Measurements from ENCODE around the gene IFNLR1. TPM values are rescaled to one million over a fixed set of nuclear protein-coding genes. Genes with fewer than 3 reads are reported as not detected.
A peak's percentile ranks its signal among the peaks of the same experiment; 100 is the strongest.

IFNLR1 gene
- total RNA-seq, 1 donor from 2014 or later, result 3.7 TPM

DNA sequence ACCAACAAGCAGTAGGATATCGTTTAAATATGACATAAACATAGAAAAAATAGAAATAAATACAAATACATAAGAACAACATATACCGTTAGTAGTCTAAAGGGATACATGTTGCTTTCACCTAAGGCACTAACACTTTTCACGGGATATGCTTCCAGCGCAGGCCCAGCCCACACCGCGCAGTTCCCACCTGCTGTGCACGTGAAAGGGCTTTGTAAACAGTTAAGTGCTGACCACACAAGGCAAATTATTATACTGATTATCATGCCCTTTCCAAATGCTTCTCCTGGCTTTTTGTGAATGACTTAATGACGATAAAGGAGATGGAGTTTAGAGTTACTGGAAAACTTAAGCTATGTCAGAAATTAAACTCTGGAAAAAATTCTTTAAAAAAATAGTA, 32.9 kb downstream of the IFNLR1 start:
- no peak for ATAC-seq
- intact Hi-C loops (cut with micrococcal nuclease), result no loop called here
- DNase-seq, result no peak

DNA sequence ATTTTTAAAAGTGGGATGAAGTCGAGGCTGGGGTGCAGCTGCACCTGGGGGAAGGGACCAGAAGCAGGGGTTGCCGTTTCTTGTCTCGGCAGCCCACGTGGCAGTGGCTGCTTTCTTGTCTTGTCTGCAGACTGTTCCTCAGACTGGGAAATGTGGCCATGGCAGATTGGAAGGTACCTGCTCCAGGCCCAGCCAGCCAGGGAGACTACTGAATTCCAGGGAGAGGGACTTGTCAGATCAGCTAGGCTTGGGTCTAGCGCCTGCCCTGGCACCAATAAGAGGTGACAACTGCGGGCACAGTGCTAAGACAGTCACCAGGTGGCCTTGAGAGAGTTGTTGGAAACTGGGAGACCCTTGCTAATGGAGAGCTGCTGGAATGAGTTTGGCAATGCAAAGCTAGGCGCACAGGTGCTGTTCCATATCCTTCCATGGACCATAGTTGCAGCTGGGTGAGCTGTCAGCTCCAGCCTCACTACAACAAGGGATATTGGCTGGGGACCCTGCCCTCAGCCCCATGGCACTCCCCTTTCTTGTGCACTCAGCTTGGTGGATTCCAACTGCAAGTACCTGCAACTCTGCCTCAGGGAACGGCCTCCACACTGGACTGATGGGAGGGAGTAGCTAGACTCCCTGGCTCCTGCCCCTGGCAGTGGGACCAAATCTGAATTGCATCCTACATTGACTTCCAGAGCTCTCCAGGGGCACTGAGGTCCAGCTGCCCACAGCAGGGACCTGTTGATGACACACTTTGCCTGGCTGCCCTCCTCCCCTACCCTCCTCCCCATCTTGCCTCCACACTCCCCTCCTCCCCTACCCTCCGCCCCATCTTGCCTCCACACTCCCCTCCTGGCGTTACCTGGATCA, 34.2 kb downstream of the IFNLR1 start:
- intact Hi-C loops (cut with micrococcal nuclease), result no loop called here
- ATAC-seq (no peak), DNase-seq (no peak)

DNA sequence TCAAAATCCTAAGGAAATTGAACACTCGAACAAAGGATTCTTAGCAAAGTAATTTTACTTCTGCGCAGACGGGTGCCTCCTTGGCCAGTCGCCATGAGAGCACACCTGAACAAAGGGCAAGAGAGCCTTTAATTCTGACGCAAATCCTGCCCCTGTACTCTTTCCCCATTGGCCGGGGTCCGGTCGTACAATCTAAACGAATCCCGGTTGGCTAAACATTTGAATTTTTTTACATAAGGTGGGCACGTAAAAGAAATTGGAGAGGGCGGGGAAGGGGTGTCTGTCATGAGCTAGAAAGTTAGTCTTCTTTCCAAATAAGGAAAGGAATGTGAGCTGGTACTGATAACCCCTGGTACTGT, 35.9 kb downstream of the IFNLR1 start:
- intact Hi-C loops (cut with micrococcal nuclease), result no loop called here
- DNase-seq, result no peak

DNA sequence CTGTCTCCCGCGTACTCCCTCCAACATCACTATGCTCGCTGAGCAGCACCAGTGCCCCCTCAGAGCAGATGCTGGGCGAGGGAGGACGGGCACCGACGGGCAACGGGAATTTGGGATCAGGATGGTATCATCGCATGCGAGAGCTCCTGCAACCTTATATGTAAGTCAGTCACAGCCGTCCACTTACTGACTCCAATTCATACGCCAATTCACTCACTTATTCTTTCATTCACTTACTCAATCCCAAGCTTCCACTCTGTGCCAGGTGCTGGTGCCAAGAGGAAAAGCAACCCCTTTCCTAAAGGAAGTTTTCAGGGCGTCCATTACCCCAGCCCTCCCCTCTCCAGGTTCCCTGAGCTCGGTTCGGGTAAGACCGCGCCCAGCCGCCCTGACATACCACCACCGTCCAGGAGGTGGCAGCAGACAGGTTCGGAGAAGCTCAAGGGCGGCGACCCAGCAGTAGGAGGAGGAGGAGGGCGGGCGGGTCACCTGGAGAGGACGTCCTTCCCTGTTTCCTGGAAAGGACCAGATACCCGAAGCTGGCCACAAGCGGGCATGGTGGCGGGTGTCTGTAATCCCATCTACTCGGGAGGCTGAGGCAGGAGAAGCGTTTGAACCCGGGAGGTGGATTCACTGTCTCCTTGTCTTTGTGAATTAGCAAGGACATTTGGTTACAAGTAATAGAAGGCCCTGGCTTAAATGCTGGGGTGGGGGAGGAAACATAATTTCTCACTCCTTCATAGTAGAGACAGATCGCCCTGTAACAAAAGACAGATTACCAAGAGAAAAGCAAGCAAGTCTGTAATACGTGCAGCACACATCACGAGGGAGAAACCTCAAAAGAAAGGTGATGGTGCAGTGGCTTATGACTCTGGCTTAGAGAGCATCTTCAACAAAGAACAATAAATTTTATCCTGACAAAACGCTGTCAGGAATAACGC, 36.6 kb downstream of the IFNLR1 start:
- peak; percentile 95 for ATAC-seq
- peak; percentile 92 for DNase-seq
- intact Hi-C loops (cut with micrococcal nuclease), result no loop called here

More for the DNA sequence above, 35.9 kb downstream of the IFNLR1 start:
- no peak for ATAC-seq

DNA sequence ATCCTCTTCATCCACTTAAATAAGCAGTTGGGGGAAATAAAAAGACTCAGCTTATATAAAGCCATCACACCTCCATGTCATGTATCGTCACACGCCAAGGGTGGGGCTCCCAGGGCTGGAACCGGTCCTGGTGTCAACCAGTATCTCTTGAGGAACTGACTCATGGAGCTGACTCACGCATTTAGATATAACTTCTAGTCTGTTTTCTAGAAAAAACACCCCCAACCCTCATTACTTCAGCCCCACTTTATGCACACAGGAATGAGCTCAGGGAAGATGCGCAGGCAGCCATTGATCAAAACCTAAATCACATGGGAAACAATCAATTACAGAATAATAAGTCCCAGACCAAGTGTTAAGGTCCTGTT, 37.2 kb downstream of the IFNLR1 start:
- ATAC-seq (peak; percentile 11), DNase-seq (no peak)
- intact Hi-C loops (cut with micrococcal nuclease), result no loop called here

DNA sequence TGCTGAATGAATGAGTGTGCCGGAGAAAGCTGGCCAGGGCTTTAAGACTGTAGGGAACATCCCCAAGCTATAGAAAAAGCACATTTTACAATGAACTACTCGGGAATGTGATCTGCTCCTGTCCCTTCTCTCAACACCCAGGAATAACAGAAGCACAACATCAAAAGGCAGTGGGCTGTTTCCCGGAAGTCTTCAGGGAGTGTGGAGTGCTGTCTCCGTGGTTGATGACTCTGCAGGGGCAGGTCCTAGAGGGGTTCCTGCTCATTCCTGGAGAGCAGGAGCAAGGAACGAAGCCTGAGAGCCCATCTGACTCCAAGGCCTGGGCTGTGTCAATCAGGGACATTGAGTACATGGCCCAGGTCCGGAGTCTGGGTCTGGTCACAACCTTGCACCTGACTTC, 39.3 kb downstream of the IFNLR1 start:
- intact Hi-C loops (cut with micrococcal nuclease), result no loop called here
- DNase-seq (no peak), ATAC-seq (no peak)

DNA sequence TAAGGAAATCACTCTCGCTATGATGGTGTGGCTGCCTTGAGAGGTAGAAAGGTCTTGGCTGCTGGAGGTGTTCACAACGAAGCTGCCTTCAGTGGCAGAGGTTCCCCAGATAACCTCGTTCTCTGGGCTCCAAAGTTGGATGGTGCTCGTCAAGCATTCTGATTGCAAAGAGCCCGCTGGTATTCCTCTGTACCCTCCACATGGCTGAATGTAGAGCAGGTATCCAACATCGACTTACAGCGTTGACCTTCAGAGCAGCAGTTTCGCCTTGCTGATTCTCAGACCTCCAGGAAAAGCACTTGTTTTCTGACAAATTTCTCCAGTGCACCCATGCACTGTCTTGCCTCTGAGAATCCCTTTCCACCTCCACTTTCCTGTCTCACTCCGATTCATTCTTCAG, 39.9 kb downstream of the IFNLR1 start:
- no peak for ATAC-seq
- DNase-seq, result no peak
- intact Hi-C loops (cut with micrococcal nuclease), result no loop called here

DNA sequence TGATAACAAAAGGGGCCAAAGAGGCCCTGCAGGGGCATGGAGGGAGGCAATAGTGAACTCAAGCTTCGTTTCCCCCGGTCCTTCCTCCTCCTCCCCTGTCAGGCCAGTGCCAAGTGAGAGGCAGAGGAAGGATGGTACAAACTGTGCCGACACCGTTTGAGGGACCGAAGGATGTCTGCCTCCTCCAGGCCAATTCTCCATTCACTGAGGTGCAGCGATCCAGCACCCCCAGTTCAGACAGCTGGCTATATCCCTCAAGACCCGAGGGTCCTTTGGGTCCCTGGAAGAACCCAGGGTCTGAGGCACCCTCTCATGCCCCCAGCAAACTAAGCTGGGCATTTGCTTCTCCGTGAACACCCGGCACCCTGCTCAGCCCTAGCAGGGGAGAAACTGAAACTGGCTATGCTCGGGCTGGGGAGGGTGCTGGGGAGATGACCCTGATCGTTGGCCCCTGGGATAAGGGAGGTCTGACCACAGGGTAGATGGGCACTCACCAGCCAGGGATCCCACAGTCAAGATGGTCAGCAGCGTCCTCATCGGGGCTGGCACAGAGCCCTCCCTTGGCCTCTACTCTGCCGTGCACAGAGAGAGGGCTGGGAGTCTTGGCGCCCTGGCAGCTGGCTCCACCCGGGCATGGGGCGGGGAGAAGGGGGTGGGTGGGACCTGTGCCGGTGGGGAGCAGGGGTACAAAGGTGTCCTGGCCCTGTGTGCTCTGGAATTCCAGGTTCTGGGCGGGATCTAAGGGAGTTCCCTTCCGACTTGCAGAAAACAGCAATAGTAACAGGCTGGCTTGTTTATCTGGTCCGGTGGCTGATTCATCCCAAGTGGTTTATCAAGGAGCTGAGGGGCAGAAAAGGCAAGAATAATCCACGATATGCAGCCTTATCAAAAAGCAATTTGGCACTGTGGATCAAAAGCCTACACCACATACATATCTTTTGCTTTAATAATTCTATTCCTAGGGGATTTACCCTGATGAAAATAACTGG, 44.2 kb downstream of the IFNLR1 start, which contains the start of gene IL22RA1:
IL22RA1 (minus strand) TSS at position 595 of the 989 bp plus-strand sequence; CDS start at position 537, 58 bp downstream.
- DNase-seq (peak; percentile 58), ATAC-seq (peak; percentile 83)
- intact Hi-C loops (cut with micrococcal nuclease), result no loop called here

DNA sequence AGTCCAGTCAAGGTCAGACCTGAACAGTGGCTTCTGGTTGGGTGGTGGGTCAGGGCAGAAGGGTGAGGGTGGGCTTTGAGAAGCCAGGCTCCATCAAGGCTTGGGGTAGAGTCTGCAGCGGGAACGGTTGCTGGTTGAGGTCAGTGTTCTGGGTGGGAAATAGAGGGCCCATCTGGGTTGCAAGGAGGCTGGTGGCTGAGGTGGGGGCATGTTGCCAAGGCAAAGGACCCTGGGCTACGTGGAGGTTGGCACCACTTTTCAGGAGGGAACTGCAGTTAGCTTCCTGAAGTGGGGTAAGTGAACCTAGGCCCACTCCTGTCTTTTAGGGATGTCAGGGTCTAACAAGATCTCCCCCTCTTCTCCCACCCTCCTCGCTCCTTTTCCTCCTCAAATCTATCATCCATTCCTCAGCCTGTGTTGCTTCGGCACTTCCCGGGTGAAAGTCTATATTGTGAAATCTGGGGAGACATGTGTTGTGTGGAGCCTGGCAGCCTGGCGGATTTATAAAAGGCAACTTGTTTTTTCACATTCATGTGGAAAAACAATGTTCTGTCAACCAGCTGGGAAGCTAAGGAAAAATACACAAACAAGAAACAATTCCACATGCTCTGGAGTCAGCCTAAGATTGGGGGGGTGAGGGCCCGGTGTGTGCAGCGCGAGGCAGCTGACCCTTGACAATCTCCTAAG, 45.6 kb downstream of the IFNLR1 start:
- intact Hi-C loops (cut with micrococcal nuclease), result no loop called here
- DNase-seq (no peak), ATAC-seq (no peak)

DNA sequence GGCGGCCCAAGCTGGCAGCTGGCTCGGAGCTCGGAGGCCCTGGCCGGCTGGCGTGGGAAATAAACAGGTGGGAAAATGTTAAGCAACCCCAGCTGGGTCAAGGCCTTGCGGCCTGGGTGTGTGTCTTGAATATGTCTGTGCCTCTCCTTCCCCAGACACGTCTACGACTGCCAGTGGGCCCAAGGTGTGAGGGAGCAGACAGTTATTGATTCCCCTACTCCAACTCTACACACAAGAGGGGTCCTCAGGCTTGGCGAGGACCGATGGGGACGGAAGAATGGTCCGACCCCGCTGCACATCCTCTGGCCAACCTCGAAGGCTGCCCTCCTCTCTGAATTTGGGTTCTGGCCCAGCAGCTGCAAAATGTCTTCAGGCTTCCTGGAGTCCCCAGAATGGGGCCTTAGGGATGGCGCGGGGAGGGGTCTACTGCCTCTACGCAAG, 46.3 kb downstream of the IFNLR1 start:
- intact Hi-C loops (cut with micrococcal nuclease), result no loop called here
- ATAC-seq (no peak), DNase-seq (no peak)

DNA sequence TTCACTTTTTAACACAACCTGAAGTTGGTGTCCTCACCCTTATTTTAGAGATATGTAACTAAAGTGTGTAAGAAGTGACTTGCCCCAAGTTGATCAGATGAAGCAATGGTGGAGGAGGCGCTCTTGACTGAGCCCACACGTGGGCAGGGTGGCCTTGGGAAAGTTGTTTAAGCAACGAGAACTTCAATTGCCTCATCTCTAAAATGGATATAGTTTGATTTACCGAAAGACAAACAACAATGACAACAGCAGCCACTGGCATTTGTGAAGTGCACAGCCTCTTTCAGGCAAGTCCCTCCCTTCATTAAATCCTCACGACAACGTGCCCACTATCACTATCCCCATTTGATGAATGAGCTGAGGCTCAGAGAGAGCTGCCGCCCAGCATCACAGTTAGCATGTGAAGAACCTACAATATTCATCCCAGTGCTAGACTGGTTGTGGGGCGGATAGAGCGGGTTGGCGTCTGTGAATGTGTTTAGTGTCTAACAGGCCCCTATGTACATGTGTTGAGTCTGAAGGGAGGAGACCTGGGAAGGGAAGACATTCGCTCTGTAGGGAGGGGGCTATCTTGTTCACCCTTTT, 47.2 kb downstream of the IFNLR1 start:
- intact Hi-C loops (cut with micrococcal nuclease), result no loop called here
- DNase-seq, result no peak
- no peak for ATAC-seq

DNA sequence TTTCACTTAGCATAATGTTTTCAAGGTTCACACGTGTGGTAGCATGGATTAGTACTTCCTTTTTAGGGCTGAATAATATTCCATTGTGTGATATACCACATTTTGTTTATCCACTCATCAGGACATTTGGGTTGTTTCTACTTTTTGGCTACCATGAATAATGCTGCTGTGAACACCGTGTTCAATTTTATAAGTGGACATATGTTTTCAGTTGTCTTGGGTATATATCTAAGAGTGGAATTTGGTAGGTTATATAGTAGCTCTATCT, 47.9 kb downstream of the IFNLR1 start:
- no peak for DNase-seq
- intact Hi-C loops (cut with micrococcal nuclease), result no loop called here
- no peak for ATAC-seq

DNA sequence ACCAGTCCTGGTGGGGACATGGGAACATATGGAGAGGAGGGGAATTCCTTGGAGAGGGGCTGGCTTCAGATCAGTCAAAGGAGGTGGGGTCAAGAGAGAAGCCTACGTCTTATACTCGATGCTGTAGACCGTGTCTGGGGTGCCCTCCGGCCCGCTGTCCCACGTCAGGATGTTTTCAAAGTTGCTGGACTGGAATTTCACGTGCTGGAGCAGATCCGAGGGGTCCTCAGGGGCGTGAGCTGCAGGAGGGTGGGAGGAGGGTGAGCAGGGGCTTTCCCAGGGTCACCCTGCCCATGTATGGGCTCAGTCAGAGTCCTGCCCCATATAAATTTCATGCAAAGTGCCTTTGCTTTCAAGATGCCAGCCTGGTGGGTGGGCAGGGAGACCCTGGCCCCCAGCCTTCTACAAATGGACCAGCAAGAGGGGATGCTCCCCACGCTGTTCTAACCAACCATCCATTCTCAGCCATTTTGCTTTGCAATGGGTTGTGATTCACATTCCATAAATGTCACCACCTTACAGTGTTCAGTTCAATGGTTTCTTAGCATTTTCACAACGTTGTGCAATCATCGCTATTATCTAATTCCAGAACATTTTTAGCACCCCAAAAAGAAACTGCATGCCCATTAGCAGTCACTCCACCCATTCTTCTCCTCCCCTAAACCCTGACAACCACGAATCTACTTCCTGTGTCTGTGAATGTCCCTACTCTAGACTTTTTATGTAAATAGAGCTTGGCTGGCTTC, 48.4 kb downstream of the IFNLR1 start:
- intact Hi-C loops (cut with micrococcal nuclease), result no loop called here
- DNase-seq (no peak), ATAC-seq (no peak)

DNA sequence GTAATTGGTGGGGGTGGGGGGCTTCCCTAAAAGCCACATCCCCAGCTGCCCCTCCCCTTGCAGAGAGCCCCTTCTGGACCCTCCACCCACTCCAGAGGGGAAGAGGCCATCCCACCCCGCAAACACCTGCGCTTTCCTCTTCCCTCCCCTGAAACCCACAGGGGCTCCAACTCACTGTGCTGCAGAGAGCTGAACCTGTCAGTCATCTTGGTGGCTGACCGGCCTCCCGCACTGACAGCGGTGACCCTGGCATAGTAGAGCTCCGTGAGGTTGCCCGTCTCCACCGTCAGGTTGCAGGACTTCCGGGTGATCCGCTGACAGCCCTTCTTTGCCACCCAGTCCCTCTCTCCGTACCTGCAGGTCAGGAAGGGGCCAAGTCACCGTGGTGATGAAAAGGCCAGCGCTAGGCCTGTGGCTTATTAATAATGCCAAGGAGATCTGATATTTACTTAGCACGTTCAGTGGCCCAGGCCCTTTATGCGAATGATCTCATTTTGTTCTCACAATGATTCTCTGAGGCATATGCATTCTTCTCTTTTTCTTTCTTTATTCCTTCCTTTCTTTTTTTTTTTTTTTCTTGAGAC, 50.0 kb downstream of the IFNLR1 start:
- intact Hi-C loops (cut with micrococcal nuclease), result no loop called here
- DNase-seq, result no peak
- no peak for ATAC-seq

DNA sequence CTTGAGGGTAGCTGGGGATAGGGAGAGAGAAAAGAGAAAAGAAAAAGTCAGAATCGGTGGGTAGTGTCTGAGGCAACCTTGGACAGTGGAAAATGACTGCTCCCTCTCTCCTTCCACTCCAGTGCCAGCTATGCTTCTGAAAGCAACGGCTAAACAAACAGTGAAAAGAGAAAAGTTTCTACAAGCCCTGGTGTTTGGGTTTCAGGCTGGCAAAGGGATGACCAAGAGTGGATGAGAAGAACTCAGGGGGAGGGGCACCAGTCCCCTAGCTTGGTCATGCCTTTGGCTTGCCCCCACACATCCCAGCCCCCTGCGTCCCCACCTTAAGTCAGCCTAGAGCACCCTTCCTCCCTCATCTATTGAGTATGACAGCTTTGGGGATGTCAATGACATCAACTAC, 52.7 kb downstream of the IFNLR1 start:
- no peak for ATAC-seq
- intact Hi-C loops (cut with micrococcal nuclease), result no loop called here

DNA sequence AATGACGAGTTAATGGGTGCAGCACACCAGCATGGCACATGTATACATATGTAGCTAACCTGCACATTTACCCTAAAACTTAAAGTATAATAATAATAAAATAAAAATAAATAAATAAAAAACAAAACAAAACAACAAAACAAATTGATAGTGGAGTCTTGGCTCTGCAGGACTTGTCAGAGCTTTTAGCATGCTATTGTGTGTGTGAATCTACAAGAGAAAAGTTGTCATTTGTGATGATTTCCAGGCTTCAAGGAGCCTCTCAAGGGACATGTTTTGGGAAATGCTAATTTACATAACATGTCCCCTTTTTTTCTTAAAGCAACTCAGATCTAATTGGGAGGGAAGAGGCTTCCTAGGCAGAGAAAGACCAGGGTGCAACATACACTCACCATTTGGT, 53.3 kb downstream of the IFNLR1 start:
- no peak for DNase-seq
- intact Hi-C loops (cut with micrococcal nuclease), result no loop called here
- ATAC-seq, result no peak

More for the DNA sequence above, 52.7 kb downstream of the IFNLR1 start:
- no peak for DNase-seq

DNA sequence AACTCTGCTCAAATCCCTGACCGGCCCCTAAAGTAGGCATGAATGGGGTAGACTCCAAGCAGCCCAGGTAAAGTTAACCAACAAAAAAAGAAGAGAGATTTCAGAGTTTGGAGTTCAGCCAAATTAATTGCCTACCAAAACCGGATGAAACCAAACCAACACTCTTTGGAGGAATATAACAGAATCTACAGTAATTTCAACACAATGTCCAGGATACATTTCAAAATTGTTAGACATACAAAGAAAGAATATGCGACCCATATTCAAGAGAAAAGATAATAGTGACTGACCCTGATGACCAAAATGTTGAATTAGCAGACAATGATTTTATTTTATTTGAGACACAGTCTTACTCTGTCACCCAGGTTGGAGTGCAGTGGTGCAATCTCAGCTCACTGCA, 56.7 kb downstream of the IFNLR1 start:
- ATAC-seq, result no peak
- intact Hi-C loops (cut with micrococcal nuclease), result no loop called here

More for the DNA sequence above, 56.7 kb downstream of the IFNLR1 start:
- no peak for DNase-seq

Data from left ventricle myocardium superior (tissue), 1 donor.